Hematopoietic multipotent progenitor cell treated with erythropoietin and hydrocortisone succinate and interleukin-3 and kit ligand, for 15 days (in vitro differentiated cells): ENCODE results near the gene HPCAL1.

Source experiments
- DNase-seq: peaks from one replicate; pipeline ENCODE4 v3.0.0-alpha.2; 2015; ENCODE audit warnings: low spot score

HPCAL1 gene

DNA sequence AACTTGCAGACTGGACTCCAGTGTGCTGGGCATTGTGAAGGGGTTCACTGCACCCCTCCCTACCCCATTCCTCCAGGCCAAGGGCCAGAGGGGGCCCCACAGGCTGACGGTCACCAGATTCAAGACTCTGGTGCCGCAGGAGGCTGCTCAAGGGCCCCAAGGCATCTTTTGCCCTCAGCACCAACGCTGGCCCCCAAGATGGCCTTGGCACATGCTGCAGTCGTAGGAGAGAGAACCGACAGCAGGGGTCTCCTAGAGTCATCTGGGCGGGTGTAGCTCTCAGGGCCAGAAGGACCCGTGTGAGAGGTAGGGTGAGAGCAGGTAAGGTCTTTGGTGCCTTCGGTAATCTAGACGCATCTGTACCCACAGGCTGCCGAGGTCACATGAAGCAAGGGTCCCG is 164.1 kb downstream of the HPCAL1 start:
- no peak for DNase-seq

DNA sequence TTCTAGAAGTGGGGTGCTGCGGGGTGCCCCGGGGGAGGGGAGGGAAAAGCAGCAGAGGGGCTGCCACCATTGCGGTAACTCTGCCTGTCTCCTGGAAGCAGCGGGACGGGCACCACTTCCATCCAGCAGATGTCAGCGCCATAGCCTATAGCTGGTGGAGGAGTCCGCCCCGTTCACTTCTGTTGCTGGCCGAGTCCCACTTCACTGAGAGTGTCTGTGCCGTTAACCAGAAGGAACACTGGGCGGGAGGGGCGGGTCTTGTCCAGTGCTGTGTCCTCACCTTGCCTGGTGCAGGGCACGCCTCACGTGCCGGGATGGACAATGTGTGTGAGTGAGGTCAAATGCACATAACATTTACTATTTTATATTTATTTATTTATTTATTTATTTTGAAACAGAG is 164.7 kb downstream of the HPCAL1 start:
- DNase-seq: no peak

GRCh38 chr2:10469301-10469700 is 166.6 kb downstream of the HPCAL1 start:
- DNase-seq: no peak

DNA sequence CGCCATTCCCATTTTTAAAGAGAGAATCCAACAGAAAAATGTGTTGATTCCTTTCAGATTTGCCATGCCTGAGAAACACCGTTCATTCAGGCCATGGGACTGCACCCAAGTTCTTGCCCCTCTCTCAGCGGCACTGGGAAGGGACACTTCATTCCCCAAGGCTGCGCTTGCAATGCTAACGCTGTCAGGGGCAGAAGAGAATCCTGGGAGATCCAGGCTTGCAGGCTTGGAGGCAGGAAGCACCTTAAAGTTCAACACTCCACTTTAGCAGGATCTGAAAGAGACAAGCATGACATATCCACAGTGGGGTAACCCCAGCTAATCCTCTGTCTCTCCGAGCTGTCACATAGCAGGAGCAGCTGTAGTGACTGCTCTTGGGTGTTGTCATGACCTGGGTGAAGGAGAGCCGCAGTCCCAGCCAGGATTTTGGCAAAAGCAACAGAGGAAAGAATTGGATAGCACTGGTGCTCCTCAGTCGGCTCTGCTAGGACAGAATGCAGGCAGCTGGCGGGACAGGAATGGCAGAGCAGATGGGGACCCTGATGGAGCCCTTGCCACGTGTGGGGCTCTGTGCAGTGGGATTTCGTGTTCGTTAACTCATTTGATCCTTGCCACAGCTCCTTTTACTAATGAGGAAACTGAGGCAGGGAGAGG is 167.4 kb downstream of the HPCAL1 start:
- no peak for DNase-seq

DNA sequence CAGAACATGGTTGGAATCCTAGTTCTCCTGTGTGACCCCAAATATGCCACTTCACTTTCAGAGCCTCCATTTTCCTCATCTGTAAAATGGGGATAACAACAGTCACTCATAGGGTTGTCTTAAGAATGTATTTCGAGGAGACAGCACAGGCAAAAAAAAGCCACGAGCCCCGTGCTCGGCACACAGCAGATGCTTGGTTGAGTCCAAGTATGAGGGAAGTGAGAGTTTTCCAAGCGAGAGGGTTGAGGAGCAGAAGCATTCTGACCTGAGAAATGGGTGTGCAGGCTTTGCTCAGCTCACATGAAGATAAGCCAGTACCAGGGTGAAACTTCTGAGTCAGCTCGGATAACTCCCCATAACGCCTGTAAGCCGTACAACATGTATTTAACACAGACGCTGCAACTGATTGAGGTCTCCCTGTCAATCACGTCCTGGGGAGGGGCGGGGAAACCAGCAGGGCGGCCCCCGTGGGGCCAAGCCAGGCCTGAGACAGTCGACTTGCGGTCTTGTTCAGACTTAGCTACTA is 168.4 kb downstream of the HPCAL1 start:
- DNase-seq: no peak

DNA sequence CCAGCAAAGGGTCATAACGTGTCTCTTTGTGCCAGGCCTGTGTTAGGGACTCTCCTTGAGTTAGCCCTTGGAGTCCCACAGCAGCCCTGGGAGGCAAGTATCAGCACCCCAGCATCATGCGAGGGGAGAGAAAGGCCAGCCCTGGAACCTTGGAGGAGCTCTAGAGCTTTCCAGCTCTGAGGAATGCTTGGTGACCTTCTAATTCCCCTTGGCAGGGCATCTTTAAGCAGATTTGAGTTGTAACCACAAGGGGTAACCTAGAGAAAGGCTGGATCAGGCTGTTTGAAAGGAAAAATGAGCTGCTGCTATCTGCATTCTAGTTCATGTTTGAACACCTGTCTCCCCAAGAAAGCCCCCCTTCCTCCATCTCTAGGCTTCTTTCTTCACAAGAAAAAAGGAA is 169.3 kb downstream of the HPCAL1 start:
- DNase-seq: no peak

GRCh38 chr2:10473121-10473756 is 170.5 kb downstream of the HPCAL1 start:
- DNase-seq: no peak

GRCh38 chr2:10475221-10475722 is 172.6 kb downstream of the HPCAL1 start:
- no peak for DNase-seq

DNA sequence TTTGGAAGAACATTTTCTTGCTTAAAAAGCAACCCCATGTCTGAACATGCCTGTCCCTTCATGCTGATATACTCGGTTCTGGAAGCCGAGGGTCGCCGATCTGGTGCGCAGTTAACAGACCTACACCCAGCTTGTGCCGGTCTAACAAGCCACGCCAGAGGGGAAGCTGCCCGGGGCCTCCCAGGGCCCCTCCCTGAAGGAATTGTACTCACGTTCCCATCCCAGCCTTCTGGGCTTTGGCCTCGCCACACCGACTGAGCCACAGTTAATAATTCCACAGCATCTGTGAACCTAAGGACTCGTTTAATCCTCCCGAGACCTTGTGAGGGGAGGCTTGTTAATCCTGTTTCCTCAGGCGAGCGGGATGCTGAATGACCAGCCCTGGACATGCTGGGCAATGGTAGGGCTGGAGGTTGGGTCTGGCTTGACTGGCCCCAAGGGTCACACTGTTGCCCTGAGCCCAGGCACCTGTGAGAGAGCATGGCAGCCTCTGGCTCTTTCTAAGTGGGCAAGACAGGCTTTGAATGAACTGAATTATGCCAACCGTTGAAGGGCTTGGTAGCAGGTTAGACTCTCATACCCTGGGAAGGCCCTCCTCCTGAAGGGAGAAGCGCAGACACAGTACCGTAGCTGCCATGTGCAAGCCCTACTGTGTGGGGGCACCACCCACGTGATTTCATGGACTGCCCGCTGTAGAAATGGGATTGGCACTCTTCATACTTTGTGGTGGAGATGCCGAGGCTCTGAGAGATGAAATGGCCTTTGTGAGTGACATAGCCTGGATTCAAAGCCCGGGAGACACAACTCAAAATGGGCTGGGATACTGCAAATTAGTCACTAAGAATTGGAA is 173.3 kb downstream of the HPCAL1 start:
- DNase-seq: no peak

GRCh38 chr2:10476723-10477442 is 174.2 kb downstream of the HPCAL1 start:
- DNase-seq: no peak
